Dendritic cell treated with granulocyte-macrophage colony-stimulating factor and Interleukin-4, amounts not matched to agents 40 ng/mL and 50 ng/mL, for 4 days (primary cell): ENCODE results near the gene ZNF264.
A peak's percentile ranks its signal among the peaks of the same experiment; 100 is the strongest.
"Not testable (repeated sequence)": the region's sequence is repeated elsewhere in the genome, so short reads cannot be mapped to it uniquely, and the experiment has no call there.

Experiments used
- H3K27ac Mint-ChIP-seq: one replicate; pipeline ENCODE4 v1.8.0; 2022; ENCODE audit warnings: mild to moderate bottlenecking, mixed read lengths
- H3K27me3 Mint-ChIP-seq: one replicate; pipeline ENCODE4 v1.8.0; 2022; ENCODE audit warnings: mild to moderate bottlenecking, mixed read lengths
- H3K36me3 Mint-ChIP-seq: one replicate; pipeline ENCODE4 v1.8.0; 2022; ENCODE audit warnings: low read depth, mixed read lengths
- H3K4me1 Mint-ChIP-seq: one replicate; pipeline ENCODE4 v1.8.0; 2022; ENCODE audit warnings: low read depth, mixed read lengths
- H3K4me3 Mint-ChIP-seq: one replicate; pipeline ENCODE4 v1.8.0; 2022; ENCODE audit warnings: mild to moderate bottlenecking, moderate library complexity, mixed read lengths
- H3K9me3 Mint-ChIP-seq: one replicate; pipeline ENCODE4 v1.8.0; 2022; ENCODE audit warnings: mixed read lengths
- intact Hi-C: fragments of 100-400 bp; cut with micrococcal nuclease; formaldehyde crosslinking; loops from one replicate; pipeline ENCODE4 v1.15.0; 2022

Gene ZNF264

DNA sequence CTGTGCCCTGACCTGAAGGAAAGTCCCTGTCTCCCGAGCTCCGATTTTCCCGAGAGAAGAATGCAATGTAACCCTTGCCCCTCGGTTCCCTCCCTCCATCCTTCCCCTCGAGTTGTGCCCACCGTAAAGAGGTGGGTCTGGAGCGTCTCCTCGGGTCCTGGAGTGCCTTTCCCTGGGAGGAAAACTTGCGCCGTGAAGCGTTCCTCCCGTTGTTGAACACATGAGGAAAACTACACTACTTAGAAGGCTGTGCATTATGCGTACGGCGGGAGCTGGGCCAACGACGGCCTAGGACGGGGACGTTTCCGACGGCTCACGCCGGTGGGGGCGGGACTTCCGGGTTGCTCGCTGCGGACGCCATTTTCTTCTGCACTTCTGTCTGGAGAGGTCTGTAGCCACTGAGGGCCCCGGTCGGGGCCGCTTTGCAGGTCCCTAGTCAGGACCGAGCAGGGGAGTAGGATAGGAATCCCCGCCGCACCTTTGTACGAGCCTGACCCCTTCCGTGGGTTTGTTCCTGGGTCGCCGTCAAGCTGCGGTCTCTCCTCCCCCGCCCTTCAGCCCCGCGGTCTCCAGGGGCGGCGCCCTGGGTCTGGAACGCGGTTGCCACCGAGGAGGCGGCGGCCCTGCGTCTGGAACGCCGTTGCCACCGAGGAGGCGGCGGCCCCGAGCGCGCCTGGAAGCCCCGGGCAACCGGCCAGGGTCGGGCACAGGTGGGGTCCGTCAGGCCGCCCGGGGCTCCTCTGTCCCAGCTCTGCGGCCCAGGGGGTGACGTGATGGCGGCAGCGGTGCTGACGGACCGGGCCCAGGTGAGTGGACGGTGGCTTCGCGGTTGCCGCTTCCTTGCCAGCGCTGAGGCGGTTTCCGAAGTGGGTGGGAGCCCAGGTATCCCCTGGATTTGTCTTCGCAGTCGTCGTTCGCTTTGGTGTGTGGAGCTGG lies at the start of gene ZNF264:
Gene ZNF264 (plus strand): TSS at position 360 of the 936 bp plus-strand sequence. CDS start 414 bp downstream, at position 774.
- Mint-ChIP-seq H3K4me1 (peaks cover 30% of the 10 kb centered on the region), H3K9me3 (peaks cover 50% of the 10 kb centered on the region)
- intact Hi-C loops = no loop called here

DNA sequence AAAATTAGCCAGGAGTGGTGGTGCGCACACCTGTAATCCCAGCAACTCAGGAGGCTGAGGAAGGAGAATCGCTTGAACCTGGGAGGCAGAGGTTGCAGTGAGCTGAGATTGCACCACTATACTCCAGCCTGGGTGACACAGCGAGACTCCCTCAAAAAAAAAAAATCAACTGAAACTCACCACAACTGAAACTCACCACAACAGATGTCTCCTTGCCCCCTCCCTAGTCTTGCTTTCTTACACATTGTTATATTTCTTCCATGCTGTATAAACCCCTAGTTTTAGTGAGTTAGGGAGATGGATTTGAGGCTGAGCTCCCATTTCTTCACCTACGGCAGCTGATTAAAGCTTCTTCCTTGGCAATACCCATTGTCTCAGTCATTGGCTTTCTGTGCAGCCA lies 49.6 kb upstream of the ZNF264 start:
- Mint-ChIP-seq H3K9me3 (peaks cover 77% of the 10 kb centered on the region), H3K36me3 (no peaks in the 10 kb centered on the region), H3K4me3 (no peak overlapping the region), H3K4me1 (no peaks in the 10 kb centered on the region), H3K27me3 (no peaks in the 10 kb centered on the region), H3K27ac (no peak overlapping the region)
- intact Hi-C loops = no loop called here

More for the DNA sequence above, at the start of gene ZNF264:
- Mint-ChIP-seq H3K27ac (peak within 1 kb of the TSS; percentile 91), H3K36me3 (peaks cover 64% of the 10 kb centered on the region), H3K27me3 (no peaks in the 10 kb centered on the region), H3K4me3 (peak within 1 kb of the TSS; percentile 88)

DNA sequence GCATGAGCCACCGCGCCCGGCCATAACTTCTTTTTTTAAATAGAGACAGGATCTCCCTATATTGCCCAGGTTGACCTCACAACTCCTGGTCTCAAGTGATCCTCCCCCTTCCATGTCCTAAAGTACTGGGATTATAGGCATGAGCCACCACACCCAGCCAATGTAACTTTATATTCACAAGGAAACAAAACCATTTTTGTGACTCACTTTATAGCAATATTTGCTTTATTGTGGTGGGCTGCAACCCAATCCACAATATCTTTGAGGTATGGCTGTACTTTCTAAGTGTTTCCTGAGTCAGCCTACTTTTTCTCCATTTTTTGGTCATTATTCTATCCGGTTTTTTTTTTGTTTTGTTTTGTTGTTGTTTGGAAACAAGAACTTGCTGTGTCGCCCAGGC lies 38.4 kb upstream of the ZNF264 start:
- no peak overlapping the region for H3K4me3 Mint-ChIP-seq
- H3K36me3 Mint-ChIP-seq = no peaks in the 10 kb centered on the region
- H3K9me3 Mint-ChIP-seq = peaks cover 75% of the 10 kb centered on the region
- no peak overlapping the region for H3K27ac Mint-ChIP-seq
- no peaks in the 10 kb centered on the region for H3K4me1 Mint-ChIP-seq
- no peaks in the 10 kb centered on the region for H3K27me3 Mint-ChIP-seq
- intact Hi-C loops = no loop called here

DNA sequence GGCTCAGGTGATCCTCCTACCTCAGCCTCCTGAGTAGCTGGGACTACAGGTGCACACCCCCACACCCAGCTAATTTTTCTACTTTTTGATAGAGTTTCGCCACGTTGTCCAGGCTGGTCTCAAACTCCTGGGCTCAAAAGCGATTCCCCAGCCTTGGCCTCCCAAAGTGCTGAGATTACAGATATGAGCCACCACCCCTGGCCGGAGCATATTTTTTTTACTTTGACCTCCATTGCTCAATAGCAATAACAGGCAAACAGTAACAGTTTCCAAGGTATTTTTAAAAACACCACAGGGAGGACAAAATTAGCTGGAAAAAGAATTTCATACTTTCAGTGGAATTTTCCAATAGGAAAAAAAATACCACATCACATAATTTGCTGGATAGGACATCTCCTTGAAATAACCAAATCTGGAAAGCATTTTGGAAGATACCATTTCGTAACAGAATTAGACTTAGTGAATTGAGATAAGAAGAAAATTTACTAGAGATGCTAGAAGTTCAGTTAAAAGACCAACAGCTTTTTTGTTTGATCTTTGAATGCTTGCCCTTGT lies 29.2 kb upstream of the ZNF264 start:
- intact Hi-C loops = no loop called here
- no peak overlapping the region for H3K4me3 Mint-ChIP-seq

DNA sequence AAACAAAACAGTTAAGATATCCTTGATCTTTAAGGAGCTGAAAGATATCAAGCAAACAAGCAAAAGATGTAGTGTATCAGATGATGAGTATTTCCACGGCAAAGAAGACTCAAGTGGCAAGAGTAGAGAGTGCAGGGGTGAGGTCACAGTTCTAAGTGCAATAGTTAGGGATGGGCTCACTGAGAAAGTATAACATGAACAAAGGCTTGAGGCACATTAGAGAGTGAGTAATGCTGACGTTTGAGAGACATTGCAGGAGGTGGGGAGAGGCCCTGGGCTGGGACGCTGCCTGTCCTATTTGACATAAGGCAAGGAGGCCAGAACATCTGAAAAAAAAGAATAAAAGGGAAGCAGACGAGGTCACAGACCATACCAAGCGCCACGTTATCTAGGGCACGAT lies 25.5 kb upstream of the ZNF264 start:
- Mint-ChIP-seq H3K4me3 (no peak overlapping the region), H3K4me1 (no peaks in the 10 kb centered on the region), H3K27me3 (no peaks in the 10 kb centered on the region), H3K36me3 (no peaks in the 10 kb centered on the region), H3K27ac (no peak overlapping the region), H3K9me3 (peaks cover 47% of the 10 kb centered on the region)
- intact Hi-C loops = no loop called here

More for the DNA sequence above, 29.2 kb upstream of the ZNF264 start:
- Mint-ChIP-seq H3K9me3 (peaks cover 78% of the 10 kb centered on the region), H3K27me3 (no peaks in the 10 kb centered on the region), H3K4me1 (no peaks in the 10 kb centered on the region), H3K36me3 (no peaks in the 10 kb centered on the region), H3K27ac (no peak overlapping the region)

DNA sequence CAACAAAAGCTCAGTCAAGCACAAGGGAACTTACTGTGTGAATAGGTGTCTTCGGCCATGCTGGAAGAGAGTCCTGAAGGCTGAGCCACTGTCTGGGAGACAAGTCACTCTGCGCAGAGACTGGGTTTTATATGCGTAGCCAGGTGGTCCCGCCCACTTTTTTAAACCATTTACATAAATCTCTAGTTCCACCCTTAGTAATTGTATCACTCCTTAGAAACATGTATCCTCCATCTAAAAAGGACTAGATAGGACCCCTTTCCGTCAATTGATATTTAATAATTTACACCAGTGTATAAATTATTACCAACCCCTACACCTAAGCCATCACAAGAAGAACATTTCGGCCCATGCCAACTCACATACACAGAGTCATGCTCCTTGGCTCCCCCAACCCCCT lies 23.9 kb upstream of the ZNF264 start, which contains the start of gene DUXA:
Gene DUXA (minus strand): TSS at position 101 of the 400 bp plus-strand sequence. CDS start 42 bp downstream, at position 59.
- peaks cover 4% of the 10 kb centered on the region for H3K27me3 Mint-ChIP-seq
- no peak within 1 kb of the TSS for H3K27ac Mint-ChIP-seq
- peaks cover 40% of the 10 kb centered on the region for H3K9me3 Mint-ChIP-seq
- H3K4me3 Mint-ChIP-seq = no peak within 1 kb of the TSS
- peaks cover 9% of the 10 kb centered on the region for H3K4me1 Mint-ChIP-seq
- intact Hi-C loops = no loop called here
- H3K36me3 Mint-ChIP-seq = no peaks in the 10 kb centered on the region

DNA sequence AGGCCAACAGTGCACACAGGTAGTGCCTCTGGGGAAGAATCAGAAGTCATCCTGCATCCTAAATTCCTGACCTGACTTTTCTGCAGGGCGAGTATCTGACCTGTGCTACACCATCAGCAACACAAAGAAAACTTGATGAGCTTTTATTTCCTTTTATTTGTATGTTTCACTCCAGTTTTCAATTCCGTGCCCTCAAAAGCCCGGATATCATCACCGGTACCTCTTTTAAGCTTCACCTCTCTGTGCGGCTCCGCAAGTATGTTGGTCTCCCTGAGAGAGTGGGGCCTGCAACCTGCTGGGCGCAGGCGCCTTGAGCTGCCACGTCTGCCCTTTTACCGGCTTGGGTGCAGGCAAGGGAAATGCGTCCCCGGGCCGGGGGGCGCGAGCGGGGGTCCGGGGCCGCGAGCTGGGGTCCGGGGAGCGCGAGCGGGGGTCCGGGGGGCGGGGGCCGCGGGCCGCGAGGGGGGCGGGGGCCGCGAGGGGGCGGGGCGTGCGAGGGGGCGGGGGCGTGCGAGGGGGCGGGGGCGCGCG lies 19.7 kb upstream of the ZNF264 start:
- intact Hi-C loops = no loop called here
- H3K9me3 Mint-ChIP-seq = peaks cover 25% of the 10 kb centered on the region
- H3K4me3 Mint-ChIP-seq = peak overlapping the region; percentile 69
- peaks cover 12% of the 10 kb centered on the region for H3K4me1 Mint-ChIP-seq
- H3K36me3 Mint-ChIP-seq = no peaks in the 10 kb centered on the region
- no peak overlapping the region for H3K27ac Mint-ChIP-seq
- H3K27me3 Mint-ChIP-seq = peaks cover 7% of the 10 kb centered on the region

DNA sequence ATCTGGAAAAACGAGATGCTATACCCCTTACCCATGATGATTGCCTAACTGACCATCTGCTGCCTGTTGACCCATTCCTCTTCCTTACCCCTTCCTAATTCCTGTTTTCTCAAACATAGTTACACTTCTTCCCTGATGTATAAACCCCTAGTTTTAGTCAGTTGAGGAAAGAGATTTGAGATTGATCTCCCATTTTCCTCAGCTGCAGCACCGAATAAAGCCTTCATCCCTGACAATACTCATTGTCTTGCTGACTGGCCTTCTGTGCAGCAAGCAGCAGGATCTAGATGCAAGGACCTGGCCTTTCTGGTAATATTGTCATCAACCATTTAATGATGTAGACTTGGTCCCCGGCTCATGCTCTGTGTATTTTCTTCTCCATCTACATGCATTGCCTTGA lies 999 bp upstream of the ZNF264 start:
- intact Hi-C loops = no loop called here
- peaks cover 54% of the 10 kb centered on the region for H3K9me3 Mint-ChIP-seq
- H3K27me3 Mint-ChIP-seq = no peaks in the 10 kb centered on the region
- no peak overlapping the region for H3K27ac Mint-ChIP-seq
- peaks cover 53% of the 10 kb centered on the region for H3K36me3 Mint-ChIP-seq
- peak overlapping the region; percentile 20 for H3K4me3 Mint-ChIP-seq
- H3K4me1 Mint-ChIP-seq = peaks cover 30% of the 10 kb centered on the region

DNA sequence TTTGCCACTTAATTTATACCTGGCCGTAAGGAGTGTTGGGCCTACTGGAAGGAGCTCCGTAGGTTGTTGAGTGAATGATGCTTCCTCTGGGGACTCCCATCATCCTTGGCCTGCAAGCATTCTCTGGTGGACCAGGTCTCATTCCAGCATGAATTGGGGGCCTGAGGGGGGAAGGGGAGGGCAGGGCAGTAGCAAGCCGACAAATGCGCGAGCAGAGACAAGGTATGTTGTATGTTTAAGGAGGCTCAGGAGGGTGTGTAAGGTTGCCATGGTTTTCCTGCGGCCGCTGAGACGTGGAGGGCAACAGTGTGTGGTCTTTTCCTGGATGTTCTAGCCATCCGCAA lies 749 bp downstream of the ZNF264 start:
- Mint-ChIP-seq H3K27me3 (no peaks in the 10 kb centered on the region), H3K4me1 (peaks cover 36% of the 10 kb centered on the region), H3K4me3 (peak overlapping the region; percentile 88), H3K9me3 (peaks cover 54% of the 10 kb centered on the region), H3K36me3 (peaks cover 71% of the 10 kb centered on the region), H3K27ac (peak overlapping the region; percentile 91)
- intact Hi-C loops = no loop called here

DNA sequence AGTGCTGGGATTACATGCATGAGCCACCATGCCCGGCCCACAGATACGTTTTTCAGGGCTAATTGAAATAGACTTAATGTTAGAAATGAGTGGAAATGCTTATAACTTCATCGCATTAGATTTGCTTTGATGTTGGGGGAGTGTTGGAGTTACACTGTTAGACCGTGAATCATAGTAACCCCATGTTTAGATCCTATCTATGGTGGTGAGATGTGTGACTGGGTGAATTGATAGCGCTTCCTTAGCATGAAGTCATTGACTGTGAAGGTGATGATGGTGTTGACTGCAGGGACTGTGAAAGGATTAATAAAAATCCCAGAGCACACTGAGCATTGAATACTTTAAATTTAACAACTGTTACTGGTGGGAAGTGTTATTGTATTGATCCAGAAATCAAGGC lies 1.7 kb downstream of the ZNF264 start:
- intact Hi-C loops = no loop called here
- Mint-ChIP-seq H3K4me1 (peaks cover 36% of the 10 kb centered on the region), H3K27me3 (no peaks in the 10 kb centered on the region), H3K36me3 (peaks cover 80% of the 10 kb centered on the region), H3K9me3 (peaks cover 47% of the 10 kb centered on the region), H3K4me3 (peak overlapping the region; percentile 88), H3K27ac (no peak overlapping the region)

DNA sequence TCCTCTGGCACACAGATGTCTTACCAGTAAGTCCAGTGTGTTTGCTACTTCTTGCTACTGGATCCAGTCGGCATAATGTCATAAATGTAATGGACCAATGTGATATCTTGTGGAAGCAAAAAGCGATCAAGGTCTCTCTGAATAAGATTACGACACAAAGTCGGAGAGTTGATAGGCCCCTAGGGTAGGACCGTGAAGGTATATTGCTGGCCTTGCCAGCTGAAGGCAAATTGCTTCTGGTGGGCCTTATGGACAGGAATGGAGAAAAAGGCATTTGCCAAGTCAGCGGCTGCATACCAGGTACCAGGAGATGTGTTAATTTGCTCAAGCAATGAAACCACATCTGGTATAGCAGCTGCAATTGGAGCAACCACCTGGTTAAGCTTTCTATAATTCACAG lies 6.6 kb downstream of the ZNF264 start:
- H3K4me3 Mint-ChIP-seq, intact Hi-C loops, H3K27me3 Mint-ChIP-seq, H3K27ac Mint-ChIP-seq: not testable (repeated sequence)
- H3K4me1 Mint-ChIP-seq = peaks cover 25% of the 10 kb centered on the region
- peaks cover 58% of the 10 kb centered on the region for H3K9me3 Mint-ChIP-seq
- peaks cover 100% of the 10 kb centered on the region for H3K36me3 Mint-ChIP-seq

DNA sequence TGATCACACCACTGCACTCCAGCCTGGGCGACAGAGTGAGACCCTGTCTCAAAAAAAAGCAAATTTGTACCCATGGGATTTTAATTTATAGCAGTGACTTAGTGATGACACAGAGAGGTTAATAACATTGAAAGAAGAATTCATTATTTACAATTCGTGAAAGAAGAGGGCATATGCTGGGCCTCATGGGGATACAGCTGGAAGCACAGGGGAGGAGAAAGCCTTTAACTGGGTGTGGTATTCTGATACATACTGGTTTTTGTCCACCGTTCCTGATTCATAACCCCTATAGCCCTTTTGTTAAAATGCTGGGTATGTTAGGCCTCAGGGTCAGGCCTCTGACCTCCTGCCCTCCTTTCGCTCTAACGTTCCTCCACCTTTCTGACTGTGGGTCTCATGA lies 10.9 kb downstream of the ZNF264 start:
- peaks cover 12% of the 10 kb centered on the region for H3K4me1 Mint-ChIP-seq
- intact Hi-C loops = no loop called here
- H3K27me3 Mint-ChIP-seq = no peaks in the 10 kb centered on the region
- no peak overlapping the region for H3K4me3 Mint-ChIP-seq
- peaks cover 100% of the 10 kb centered on the region for H3K36me3 Mint-ChIP-seq
- H3K27ac Mint-ChIP-seq = no peak overlapping the region
- H3K9me3 Mint-ChIP-seq = peaks cover 43% of the 10 kb centered on the region

DNA sequence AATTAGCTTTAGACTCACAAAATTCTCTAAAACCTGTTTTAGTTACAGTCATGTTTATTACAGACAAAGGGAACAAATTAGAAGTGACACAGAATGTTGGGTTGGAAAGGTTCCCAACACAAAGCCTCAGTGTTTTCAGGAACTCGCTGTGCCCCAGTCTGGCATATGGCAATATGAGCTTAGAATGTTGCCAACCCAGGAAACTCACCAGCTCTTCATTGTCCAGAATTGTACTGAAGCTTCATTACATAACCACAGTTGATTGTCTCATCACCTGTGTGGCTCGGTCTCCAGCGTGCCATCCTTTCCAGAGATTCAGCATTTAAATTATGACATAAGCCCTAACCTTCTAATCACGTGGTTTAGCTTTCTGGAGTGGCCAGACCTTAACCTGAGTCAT lies 19.1 kb downstream of the ZNF264 start:
- H3K4me3 Mint-ChIP-seq = no peak overlapping the region
- intact Hi-C loops = no loop called here
- no peaks in the 10 kb centered on the region for H3K4me1 Mint-ChIP-seq
- peaks cover 37% of the 10 kb centered on the region for H3K9me3 Mint-ChIP-seq
- H3K27me3 Mint-ChIP-seq = no peaks in the 10 kb centered on the region
- no peak overlapping the region for H3K27ac Mint-ChIP-seq
- peaks cover 94% of the 10 kb centered on the region for H3K36me3 Mint-ChIP-seq

DNA sequence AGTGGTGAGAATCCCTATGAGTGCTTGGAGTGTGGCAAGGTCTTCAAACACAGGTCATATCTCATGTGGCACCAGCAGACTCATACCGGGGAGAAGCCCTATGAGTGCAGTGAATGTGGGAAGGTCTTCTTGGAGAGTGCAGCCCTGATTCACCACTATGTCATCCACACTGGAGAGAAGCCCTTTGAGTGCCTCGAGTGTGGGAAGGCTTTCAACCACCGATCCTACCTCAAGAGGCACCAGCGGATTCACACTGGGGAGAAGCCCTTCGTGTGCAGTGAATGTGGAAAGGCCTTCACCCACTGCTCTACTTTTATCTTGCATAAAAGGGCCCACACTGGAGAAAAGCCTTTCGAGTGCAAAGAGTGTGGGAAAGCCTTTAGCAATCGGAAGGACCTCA lies 20.8 kb downstream of the ZNF264 start:
- H3K36me3 Mint-ChIP-seq = peaks cover 86% of the 10 kb centered on the region
- H3K4me3 Mint-ChIP-seq = no peak overlapping the region
- intact Hi-C loops = no loop called here
- no peak overlapping the region for H3K27ac Mint-ChIP-seq
- no peaks in the 10 kb centered on the region for H3K4me1 Mint-ChIP-seq
- H3K9me3 Mint-ChIP-seq = peaks cover 37% of the 10 kb centered on the region
- no peaks in the 10 kb centered on the region for H3K27me3 Mint-ChIP-seq
